ENCODE data around the gene HLF. TPM values are rescaled to one million over a fixed set of nuclear protein-coding genes. Genes with fewer than 3 reads are reported as not detected.

The HLF gene
- total RNA-seq, 2 donors from 2014 or later: 0.69 to 3.0 TPM

- no peak for DNase-seq
- Histone ChIP-seq H3K9me3 (no peaks in the 10 kb centered on the region), H3K9ac (ENCODE audit: low read depth in 2 of 2, low read length in 2 of 2) (no peak overlapping the region), H3K4me3 (no peak overlapping the region), H3K27me3 (no peaks in the 10 kb centered on the region), H3K27ac (no peak overlapping the region), H3K4me1 (no peaks in the 10 kb centered on the region), H3K36me3 (no peaks in the 10 kb centered on the region)
- intact Hi-C loops (cut with DNase I): no loop called here
- TF ChIP-seq CTCF (IDR thresholded peaks at IDR 0.05): no peak
These were observed 54.1 kb downstream of the HLF start for GRCh38 chr17:55318715-55319487.

- no peaks in the 10 kb centered on the region for H3K36me3 ChIP-seq
- H3K4me1 ChIP-seq: no peaks in the 10 kb centered on the region
These were observed 55.3 kb downstream of the HLF start for GRCh38 chr17:55319933-55320593.

GRCh38 chr17:55320594-55321426 is 56.0 kb downstream of the HLF start:
- intact Hi-C loops (cut with DNase I): no loop called here
- no peak overlapping the region for H3K27ac ChIP-seq
- no peak overlapping the region for H3K9ac ChIP-seq (ENCODE audit: low read depth in 2 of 2, low read length in 2 of 2)
- no peak overlapping the region for H3K4me3 ChIP-seq
- no peak for DNase-seq
- no peaks in the 10 kb centered on the region for H3K4me1 ChIP-seq
- H3K36me3 ChIP-seq: no peaks in the 10 kb centered on the region
- H3K9me3 ChIP-seq: no peaks in the 10 kb centered on the region
- TF ChIP-seq CTCF (IDR thresholded peaks at IDR 0.05): no peak
- no peaks in the 10 kb centered on the region for H3K27me3 ChIP-seq

More at GRCh38 chr17:55319933-55320593, 55.3 kb downstream of the HLF start:
- no peak overlapping the region for H3K4me3 ChIP-seq
- no peaks in the 10 kb centered on the region for H3K27me3 ChIP-seq
- intact Hi-C loops (cut with DNase I): no loop called here
- H3K9me3 ChIP-seq: no peaks in the 10 kb centered on the region
- no peak overlapping the region for H3K9ac ChIP-seq (ENCODE audit: low read depth in 2 of 2, low read length in 2 of 2)
- H3K27ac ChIP-seq: no peak overlapping the region
- no peak for TF ChIP-seq CTCF (IDR thresholded peaks at IDR 0.05)
- DNase-seq: no peak

GRCh38 chr17:55321427-55322060 is 56.8 kb downstream of the HLF start:
- H3K4me3 ChIP-seq: no peak overlapping the region
- H3K9ac ChIP-seq (ENCODE audit: low read depth in 2 of 2, low read length in 2 of 2): no peak overlapping the region
- intact Hi-C loops (cut with DNase I): no loop called here
- no peaks in the 10 kb centered on the region for H3K4me1 ChIP-seq
- no peaks in the 10 kb centered on the region for H3K9me3 ChIP-seq
- no peak for TF ChIP-seq CTCF (IDR thresholded peaks at IDR 0.05)
- H3K27ac ChIP-seq: no peak overlapping the region
- no peaks in the 10 kb centered on the region for H3K36me3 ChIP-seq
- H3K27me3 ChIP-seq: no peaks in the 10 kb centered on the region
- DNase-seq: no peak

- intact Hi-C loops (cut with DNase I): no loop called here
- Histone ChIP-seq H3K36me3 (no peaks in the 10 kb centered on the region), H3K9ac (ENCODE audit: low read depth in 2 of 2, low read length in 2 of 2) (no peak overlapping the region), H3K9me3 (no peaks in the 10 kb centered on the region), H3K4me3 (no peak overlapping the region), H3K4me1 (no peaks in the 10 kb centered on the region), H3K27me3 (no peaks in the 10 kb centered on the region), H3K27ac (no peak overlapping the region)
- no peak for DNase-seq
- TF ChIP-seq CTCF (IDR thresholded peaks at IDR 0.05): no peak
These were observed 57.8 kb downstream of the HLF start for GRCh38 chr17:55322453-55322985.

All from colonic mucosa (tissue), 4 donors.